OCI-LY3 (cell line): ENCODE data around the gene ATXN2.

ENCODE experiments used
- H2AFZ ChIP-seq: fragments of 200-600, 300-600 bp; shearing (Covaris generic); 2 replicates; pipeline ENCODE4 v1.6.0; 2014; ENCODE audit warnings: antibody characterized with exemption, low read depth, low read length
- H3K27ac ChIP-seq: fragments of 200-600, 300-600 bp; sonication (generic); 2 replicates; pipeline ENCODE4 v1.5.1; 2014; ENCODE audit warnings: mild to moderate bottlenecking, low read length, moderate library complexity, mixed read lengths
- H3K27me3 ChIP-seq: fragments of 200-600, 300-600 bp; sonication (generic); 2 replicates; pipeline ENCODE4 v1.6.1; 2014; ENCODE audit warnings: low read depth, low read length, mixed read lengths
- H3K36me3 ChIP-seq: fragments of 200-600, 300-600 bp; sonication (generic); replicated peaks from 2 replicates; pipeline ENCODE3; 2014; ENCODE audit warnings: low read depth, low read length, mixed read lengths
- H3K4me1 ChIP-seq: fragments of 300-600, 200-600 bp; sonication (generic); 2 replicates; pipeline ENCODE4 v1.6.1; 2014; ENCODE audit warnings: low read length, mixed read lengths
- H3K4me2 ChIP-seq: fragments of 200-600, 300-600 bp; sonication (generic); 2 replicates; pipeline ENCODE4 v1.6.1; 2014; ENCODE audit warnings: low read length, mixed read lengths
- H3K4me3 ChIP-seq: fragments of 300-600, 200-600 bp; sonication (generic); 2 replicates; pipeline ENCODE4 v1.5.1; 2014; ENCODE audit warnings: antibody characterized with exemption, mild to moderate bottlenecking, low read length, moderate library complexity
- H3K79me2 ChIP-seq: fragments of 300-600, 200-600 bp; shearing (Covaris generic); 2 replicates; pipeline ENCODE4 v1.6.1; 2014; ENCODE audit warnings: mild to moderate bottlenecking, low read length, mixed read lengths
- H3K9ac ChIP-seq: fragments of 300-600, 200-600 bp; shearing (Covaris generic); 2 replicates; pipeline ENCODE4 v1.6.0; 2014; ENCODE audit warnings: mild to moderate bottlenecking, low read length, moderate library complexity
- H3K9me3 ChIP-seq: fragments of 200-600, 300-600 bp; shearing (Covaris generic); 2 replicates; pipeline ENCODE4 v1.6.1; 2014; ENCODE audit warnings: low read length, mixed read lengths; ENCODE audit not compliant: insufficient read depth
- H4K20me1 ChIP-seq: fragments of 200-600, 300-600 bp; sonication (generic); 2 replicates; pipeline ENCODE4 v1.6.1; 2016; ENCODE audit warnings: low read length, mixed read lengths; ENCODE audit not compliant: insufficient read depth
- EZH2phosphoT487 ChIP-seq: fragments of 200-600 bp; shearing (Covaris generic); IDR thresholded peaks from 2 replicates; pipeline ENCODE4 v1.6.1; 2018; ENCODE audit warnings: antibody characterized with exemption, mixed run types, low read depth
- TF ChIP-seq, protein P1 (sequence below): fragments of 200-600, 300-600 bp; sonication (generic); IDR thresholded peaks from 2 replicates; pipeline ENCODE4 v1.5.1; 2014; ENCODE audit warnings: antibody characterized with exemption, low read length, low read depth

The ATXN2 gene

GRCh38 chr12:111442301-111443045 is 156.6 kb downstream of the ATXN2 start:
- H3K79me2 ChIP-seq = peaks cover 22% of the 10 kb centered on the region; the same call in 1 of the 2 replicates
- peaks cover 5% of the 10 kb centered on the region; the same call in 1 of the 2 replicates for H3K27me3 ChIP-seq
- no peak overlapping the region for H3K4me3 ChIP-seq
- peaks cover 39% of the 10 kb centered on the region for H3K4me1 ChIP-seq
- H3K9ac ChIP-seq = no peak overlapping the region
- H4K20me1 ChIP-seq = peaks cover 91% of the 10 kb centered on the region
- H2AFZ ChIP-seq = no peak overlapping the region
- no peaks in the 10 kb centered on the region for H3K9me3 ChIP-seq
- H3K4me2 ChIP-seq = no peak overlapping the region
- TF ChIP-seq, protein P1, sequence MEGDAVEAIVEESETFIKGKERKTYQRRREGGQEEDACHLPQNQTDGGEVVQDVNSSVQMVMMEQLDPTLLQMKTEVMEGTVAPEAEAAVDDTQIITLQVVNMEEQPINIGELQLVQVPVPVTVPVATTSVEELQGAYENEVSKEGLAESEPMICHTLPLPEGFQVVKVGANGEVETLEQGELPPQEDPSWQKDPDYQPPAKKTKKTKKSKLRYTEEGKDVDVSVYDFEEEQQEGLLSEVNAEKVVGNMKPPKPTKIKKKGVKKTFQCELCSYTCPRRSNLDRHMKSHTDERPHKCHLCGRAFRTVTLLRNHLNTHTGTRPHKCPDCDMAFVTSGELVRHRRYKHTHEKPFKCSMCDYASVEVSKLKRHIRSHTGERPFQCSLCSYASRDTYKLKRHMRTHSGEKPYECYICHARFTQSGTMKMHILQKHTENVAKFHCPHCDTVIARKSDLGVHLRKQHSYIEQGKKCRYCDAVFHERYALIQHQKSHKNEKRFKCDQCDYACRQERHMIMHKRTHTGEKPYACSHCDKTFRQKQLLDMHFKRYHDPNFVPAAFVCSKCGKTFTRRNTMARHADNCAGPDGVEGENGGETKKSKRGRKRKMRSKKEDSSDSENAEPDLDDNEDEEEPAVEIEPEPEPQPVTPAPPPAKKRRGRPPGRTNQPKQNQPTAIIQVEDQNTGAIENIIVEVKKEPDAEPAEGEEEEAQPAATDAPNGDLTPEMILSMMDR = no peak
- TF ChIP-seq EZH2phosphoT487 = no peak
- H3K36me3 ChIP-seq = peaks cover 42% of the 10 kb centered on the region
- no peak overlapping the region for H3K27ac ChIP-seq

DNA sequence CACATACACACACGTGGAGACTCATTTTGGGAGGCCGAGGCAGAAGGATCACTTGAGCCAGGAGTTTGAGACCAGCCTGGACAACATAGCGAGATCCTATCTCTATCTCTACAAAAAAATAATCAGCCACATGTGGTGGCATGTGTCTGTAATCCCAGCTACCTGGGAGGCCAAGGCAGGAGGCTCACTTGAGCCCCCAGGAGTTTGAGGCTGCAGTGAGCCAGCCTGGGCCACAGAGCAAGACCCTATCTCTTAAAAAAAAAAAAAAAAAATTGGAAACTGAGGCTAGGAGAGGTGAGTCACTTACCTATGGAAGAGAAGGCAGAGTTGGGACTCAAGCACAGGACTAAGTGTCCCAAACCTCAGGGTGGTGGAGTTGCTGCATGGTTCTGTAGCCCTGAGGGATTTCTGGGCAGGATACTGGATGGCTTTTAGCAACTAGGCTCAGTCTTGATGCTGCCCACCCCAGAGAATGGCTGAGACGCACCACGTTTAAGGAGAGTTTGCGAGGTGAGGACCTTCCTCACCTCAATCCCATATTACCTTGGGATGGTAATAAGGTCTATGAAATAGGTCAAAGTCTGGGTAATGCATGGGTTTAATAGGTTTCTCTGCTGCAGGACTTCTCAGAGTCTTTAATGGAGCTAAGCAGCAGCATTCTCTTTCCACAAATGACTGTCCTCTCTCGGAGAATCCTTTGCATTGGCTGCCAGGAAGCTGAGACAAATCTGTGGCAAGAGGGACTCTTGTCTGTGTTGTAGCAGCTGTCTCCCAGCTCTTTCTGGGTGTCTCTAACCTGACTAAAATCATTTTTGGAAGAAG is 157.8 kb downstream of the ATXN2 start:
- H4K20me1 ChIP-seq = peaks cover 93% of the 10 kb centered on the region
- TF ChIP-seq, protein P1 = no peak
- TF ChIP-seq EZH2phosphoT487 = no peak

DNA sequence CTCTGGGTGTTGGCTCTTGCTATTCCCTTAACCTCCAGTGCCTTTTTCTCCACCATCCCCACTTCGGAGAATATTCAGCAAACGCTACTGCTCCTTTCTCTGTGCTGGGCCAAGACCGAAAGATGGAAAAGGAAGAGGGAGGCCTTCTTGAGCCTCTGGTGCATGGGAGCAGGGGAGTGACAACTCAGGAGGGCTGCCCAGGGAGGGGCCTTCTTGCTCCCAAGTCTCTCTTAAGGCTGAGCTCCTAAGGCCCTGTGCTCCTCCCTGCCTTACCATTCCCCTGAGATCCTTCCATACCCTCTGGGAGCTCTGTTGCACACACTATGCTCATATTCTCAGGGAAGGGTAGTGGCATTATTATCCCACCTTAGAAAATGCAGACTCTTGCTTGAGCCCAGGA is 158.5 kb downstream of the ATXN2 start:
- H4K20me1 ChIP-seq = peaks cover 93% of the 10 kb centered on the region
- no peaks in the 10 kb centered on the region for H3K9me3 ChIP-seq
- H3K27ac ChIP-seq = no peak overlapping the region
- H3K4me2 ChIP-seq = no peak overlapping the region
- no peak overlapping the region for H3K4me3 ChIP-seq
- peaks cover 26% of the 10 kb centered on the region for H3K36me3 ChIP-seq
- peaks cover 11% of the 10 kb centered on the region; the same call in 1 of the 2 replicates for H3K27me3 ChIP-seq
- TF ChIP-seq, protein P1 = no peak
- TF ChIP-seq EZH2phosphoT487 = no peak
- no peak overlapping the region for H3K9ac ChIP-seq
- peaks cover 34% of the 10 kb centered on the region for H3K79me2 ChIP-seq
- H3K4me1 ChIP-seq = peaks cover 40% of the 10 kb centered on the region
- no peak overlapping the region for H2AFZ ChIP-seq

More for the DNA sequence above, 157.8 kb downstream of the ATXN2 start:
- Histone ChIP-seq H2AFZ (no peak overlapping the region), H3K9me3 (no peaks in the 10 kb centered on the region), H3K79me2 (peaks cover 32% of the 10 kb centered on the region; the same call in 1 of the 2 replicates), H3K27ac (no peak overlapping the region), H3K36me3 (peaks cover 33% of the 10 kb centered on the region), H3K27me3 (peaks cover 11% of the 10 kb centered on the region), H3K9ac (no peak overlapping the region), H3K4me3 (no peak overlapping the region), H3K4me2 (no peak overlapping the region), H3K4me1 (peaks cover 40% of the 10 kb centered on the region)

- H3K27ac ChIP-seq = no peak overlapping the region
- peaks cover 40% of the 10 kb centered on the region for H3K4me1 ChIP-seq
- H3K4me3 ChIP-seq = no peak overlapping the region
- H4K20me1 ChIP-seq = peaks cover 93% of the 10 kb centered on the region
- H3K36me3 ChIP-seq = peaks cover 21% of the 10 kb centered on the region
- H3K79me2 ChIP-seq = peaks cover 32% of the 10 kb centered on the region
- no peak overlapping the region for H3K9ac ChIP-seq
- H3K4me2 ChIP-seq = no peak overlapping the region
- peaks cover 11% of the 10 kb centered on the region; the same call in 1 of the 2 replicates for H3K27me3 ChIP-seq
- TF ChIP-seq, protein P1 = no peak
- no peak for TF ChIP-seq EZH2phosphoT487
- H3K9me3 ChIP-seq = no peaks in the 10 kb centered on the region
- no peak overlapping the region for H2AFZ ChIP-seq
Observed at GRCh38 chr12:111440152-111440551, 159.0 kb downstream of the ATXN2 start.
